Transverse colon (tissue), 4 donors: ENCODE results near the gene IGF2BP3.

Experiments
- CTCF ChIP-seq, 5 experiments: fragments of 200-600 bp in 3 of 5; fragments of 450-650 bp in 2 of 5; sonication (generic) in 3 of 5; IDR thresholded peaks; 1 replicate in 2 of 5; 2 replicates in 3 of 5; pipeline ENCODE4 v1.5.1; 2016 to 2017; ENCODE audit warnings: antibody characterized with exemption in 5 of 5, inconsistent platforms in 3 of 5, mild to moderate bottlenecking in 2 of 5, moderate library complexity in 1 of 5
- POLR2AphosphoS5 ChIP-seq, 3 donors: sonication (generic); formaldehyde crosslinking; IDR thresholded peaks; one replicate each; pipeline ENCODE4 v1.6.1; 2016; ENCODE audit warnings: antibody characterized with exemption in 3 of 3

GRCh38 chr7:23474829-23475575 lies 4.7 kb upstream of the IGF2BP3 start:
- TF ChIP-seq POLR2AphosphoS5 (IDR thresholded peaks at IDR 0.05) (peak in 2 of 3 donors; percentile 29 to 34), CTCF (IDR thresholded peaks at IDR 0.05) (no peak)
